Regular cardiac myocyte (primary cell): Measurements from ENCODE around the gene LCN2. TPM values are rescaled to one million over a fixed set of nuclear protein-coding genes. Genes with fewer than 3 reads are reported as not detected.

Experiments
- total RNA-seq: library from RNA; depleted of rRNA; stranded (reverse); fragments of >200 nt; gene quantifications from 2 replicates; pipeline ENCODE4 v1.2.3, GENCODE V29; 2014

Gene LCN2
- not detected in 2 replicates for total RNA-seq

DNA sequence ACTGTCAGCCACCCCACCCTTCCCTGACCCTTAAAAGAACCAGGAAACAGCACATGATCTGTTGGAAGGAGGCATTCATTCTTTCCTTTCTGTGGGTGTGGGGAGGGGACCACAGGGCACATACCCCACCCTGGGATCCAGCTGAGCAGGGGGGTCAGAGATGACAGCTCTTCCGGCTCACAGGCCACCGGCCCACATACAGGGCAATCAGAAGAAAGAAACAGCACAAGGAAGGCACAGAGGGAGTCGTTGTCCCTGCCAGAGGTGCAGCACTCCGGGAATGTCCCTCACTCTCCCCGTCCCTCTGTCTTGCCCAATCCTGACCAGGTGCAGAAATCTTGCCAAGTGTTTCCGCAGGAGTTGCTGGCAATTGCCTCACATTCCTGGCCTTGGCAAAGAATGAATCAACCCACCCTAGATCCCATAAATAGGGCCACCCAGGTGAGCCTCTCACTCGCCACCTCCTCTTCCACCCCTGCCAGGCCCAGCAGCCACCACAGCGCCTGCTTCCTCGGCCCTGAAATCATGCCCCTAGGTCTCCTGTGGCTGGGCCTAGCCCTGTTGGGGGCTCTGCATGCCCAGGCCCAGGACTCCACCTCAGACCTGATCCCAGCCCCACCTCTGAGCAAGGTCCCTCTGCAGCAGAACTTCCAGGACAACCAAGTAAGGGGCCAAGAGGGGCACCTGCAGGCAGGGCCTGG is at the start of gene LCN2:
LCN2 (plus strand) TSS at position 453 of the 701 bp plus-strand sequence; CDS start at position 526, 73 bp downstream.

DNA sequence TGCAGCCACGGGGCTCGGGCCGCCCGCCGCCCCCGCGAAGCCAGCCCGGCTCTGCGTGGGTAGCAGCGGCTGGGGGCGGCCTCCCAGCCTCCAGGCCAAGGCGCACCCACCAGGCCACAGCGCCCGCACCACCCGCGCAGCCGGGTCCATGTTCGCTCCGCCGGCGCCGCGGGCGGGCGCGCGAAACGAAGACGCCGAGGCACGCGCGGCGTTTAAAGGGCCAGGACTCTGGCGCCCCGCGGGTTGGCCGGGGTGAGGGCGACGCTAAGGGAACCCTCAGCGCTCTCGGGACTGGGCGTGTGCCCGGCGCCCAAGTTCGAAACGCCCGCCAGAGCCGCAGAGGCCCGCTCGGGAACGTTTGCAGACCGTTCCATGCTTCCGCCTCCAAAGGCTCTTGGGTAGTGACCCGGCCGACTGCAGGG is 21.7 kb upstream of the LCN2 start, which contains the start of gene PTGES2:
PTGES2 (minus strand) TSS at position 162 of the 422 bp plus-strand sequence; CDS start at position 150, 12 bp downstream.

DNA sequence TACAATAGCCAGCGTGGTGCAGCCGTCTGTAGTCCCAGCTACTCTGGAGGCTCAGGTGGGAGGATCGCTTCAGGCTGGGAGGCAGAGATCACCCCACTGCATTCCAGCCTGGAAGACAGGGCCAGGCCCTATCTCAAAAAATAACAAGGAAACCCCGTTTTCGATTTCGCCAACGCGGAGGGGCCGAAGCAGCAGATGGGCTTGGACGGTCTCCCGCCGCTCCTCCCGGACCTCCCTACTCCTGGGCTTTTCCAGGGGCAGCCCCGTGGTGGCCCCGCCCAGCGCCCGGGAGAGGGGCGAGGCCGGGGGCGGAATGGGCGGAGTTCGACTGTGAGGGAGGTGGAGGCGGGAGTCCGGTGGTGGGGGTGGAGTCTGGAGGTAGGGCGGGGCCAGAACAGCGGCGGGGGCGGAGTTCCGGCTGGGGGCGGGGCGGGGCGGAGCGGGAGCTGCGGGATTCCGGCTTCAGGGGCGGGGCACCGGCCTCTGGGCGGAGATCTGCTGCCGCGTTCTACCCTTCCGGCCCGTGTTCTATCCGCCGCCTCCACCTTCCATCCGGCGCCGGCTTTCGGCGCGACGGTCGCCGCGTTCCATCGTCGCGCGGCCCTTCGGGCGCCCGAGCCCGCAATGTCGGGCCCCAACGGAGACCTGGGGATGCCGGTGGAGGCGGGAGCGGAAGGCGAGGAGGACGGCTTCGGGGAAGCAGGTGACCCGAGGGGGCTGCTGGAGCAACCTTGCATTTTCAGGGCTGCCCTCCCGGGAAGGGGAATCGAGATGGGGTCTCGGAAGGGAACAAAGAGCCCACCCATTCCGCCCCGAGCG is 10.7 kb downstream of the LCN2 start, which contains the start of gene BBLN:
BBLN (plus strand) TSS at position 482 of the 819 bp plus-strand sequence; CDS start at position 625, 143 bp downstream.

DNA sequence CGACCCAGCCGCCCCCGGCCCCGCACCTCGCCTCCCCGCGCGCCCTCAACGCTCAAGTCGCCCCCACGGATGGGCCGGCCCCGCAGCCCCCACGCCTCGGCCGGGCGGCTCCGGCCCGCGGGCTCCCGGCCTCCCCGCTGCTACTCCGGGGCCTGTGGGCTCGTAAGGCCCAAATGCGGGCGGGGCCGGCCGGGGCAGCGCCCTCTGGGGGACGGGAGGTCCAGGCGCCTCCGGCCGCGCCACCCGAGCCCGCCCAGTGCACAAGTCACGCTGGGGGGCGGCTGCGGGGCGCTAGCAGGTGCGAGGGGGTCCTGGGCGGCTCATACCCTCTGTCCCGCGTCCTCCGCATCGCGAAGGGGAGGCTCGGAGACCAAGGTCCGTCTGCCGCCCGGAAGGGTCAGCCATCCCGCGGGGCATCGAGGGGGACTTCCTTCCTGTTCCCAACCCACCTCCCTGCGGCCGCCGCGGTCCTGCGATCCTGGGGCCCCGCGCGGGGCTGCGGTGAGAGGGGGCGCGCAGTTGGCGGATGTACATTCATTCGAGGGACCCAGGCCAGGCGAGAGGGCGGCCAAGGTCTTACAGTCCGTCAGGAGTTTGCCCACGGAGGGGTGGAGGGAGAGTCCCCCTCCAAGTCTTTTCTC is 42.3 kb downstream of the LCN2 start, which contains the start of gene CIZ1:
CIZ1 (minus strand) TSS at position 167 of the 641 bp plus-strand sequence. CDS start 715 bp downstream, outside the sequence.

Other genes with a start within 250 kb of the LCN2 start
- 33.7 and 51.0 TPM in 2 replicates for gene ST6GALNAC6, start 249.8 kb upstream of the LCN2 start, total RNA-seq
- gene ST6GALNAC4, start 232.4 kb upstream of the LCN2 start, total RNA-seq: 33.3 and 51.4 TPM in 2 replicates
- 0.77 and 2.0 TPM in 2 replicates for gene PIP5KL1, start 218.7 kb upstream of the LCN2 start, total RNA-seq
- gene DPM2, start 211.6 kb upstream of the LCN2 start, total RNA-seq: 7.9 and 10.0 TPM in 2 replicates
- 2.5 and 7.3 TPM in 2 replicates for gene EEIG1, start 168.5 kb upstream of the LCN2 start, total RNA-seq
- gene NAIF1, start 82.1 kb upstream of the LCN2 start, total RNA-seq: 11.8 and 14.0 TPM in 2 replicates
- 12.1 and 19.4 TPM in 2 replicates for gene SLC25A25, start 81.2 kb upstream of the LCN2 start, total RNA-seq
- gene PTGES2, start 21.7 kb upstream of the LCN2 start, total RNA-seq: 52.4 and 86.8 TPM in 2 replicates
- gene BBLN, start 10.8 kb downstream of the LCN2 start, total RNA-seq: 15.1 and 32.1 TPM in 2 replicates
- 12.7 and 17.6 TPM in 2 replicates for gene CIZ1, start 42.1 kb downstream of the LCN2 start, total RNA-seq
- gene DNM1, start 53.9 kb downstream of the LCN2 start, total RNA-seq: 0.38 and 3.1 TPM in 2 replicates
- 118 and 135 TPM in 2 replicates for gene GOLGA2, start 126.6 kb downstream of the LCN2 start, total RNA-seq
- gene SWI5, start 126.8 kb downstream of the LCN2 start, total RNA-seq: 20.9 and 41.6 TPM in 2 replicates
- gene TRUB2, start 173.0 kb downstream of the LCN2 start, total RNA-seq: 9.9 and 15.7 TPM in 2 replicates
- gene COQ4, start 173.4 kb downstream of the LCN2 start, total RNA-seq: 18.6 and 24.0 TPM in 2 replicates
- gene SLC27A4, start 191.1 kb downstream of the LCN2 start, total RNA-seq: 10.7 and 25.1 TPM in 2 replicates
- gene URM1, start 221.9 kb downstream of the LCN2 start, total RNA-seq: 21.4 and 32.4 TPM in 2 replicates